Muscle layer of duodenum (tissue), 2 donors: ENCODE measurements around the gene PCDHGB2.
"Not testable (repeated sequence)": the region's sequence is repeated elsewhere in the genome, so short reads cannot be mapped to it uniquely, and the experiment has no call there.

Experiments
- H3K27ac ChIP-seq: one replicate; pipeline ENCODE4 v1.7.0; 2013; ENCODE audit warnings: mild to moderate bottlenecking, low read length
- H3K27me3 ChIP-seq: one replicate; pipeline ENCODE4 v1.7.0; 2013; ENCODE audit warnings: low read depth, mild to moderate bottlenecking, control low read depth, low read length
- H3K36me3 ChIP-seq, 2 donors: one replicate each; pipeline ENCODE4 v1.7.0; 2013; ENCODE audit warnings: low read length in 2 of 2, control low read depth in 1 of 2, mild to moderate bottlenecking in 1 of 2; ENCODE audit not compliant: insufficient read depth in 2 of 2, control insufficient read depth in 1 of 2
- H3K4me1 ChIP-seq, 2 donors: one replicate each; pipeline ENCODE4 v1.7.0; 2013; ENCODE audit warnings: low read length in 2 of 2, mild to moderate bottlenecking in 2 of 2, control low read depth in 1 of 2, moderate library complexity in 1 of 2; ENCODE audit not compliant: insufficient read depth in 2 of 2, control insufficient read depth in 1 of 2
- H3K4me3 ChIP-seq, 2 donors: one replicate each; pipeline ENCODE4 v1.7.0; 2013; ENCODE audit warnings: low read length in 2 of 2, low read depth in 1 of 2, mild to moderate bottlenecking in 1 of 2
- H3K9me3 ChIP-seq, 2 donors: one replicate each; pipeline ENCODE4 v1.7.0; 2013; ENCODE audit warnings: low read length in 2 of 2, control low read depth in 1 of 2, mild to moderate bottlenecking in 1 of 2; ENCODE audit not compliant: control insufficient read depth in 1 of 2
- donor health status: healthy.

PCDHGB2 gene

GRCh38 chr5:141407790-141408505 lies 48.2 kb downstream of the PCDHGB2 start, which contains the start of gene PCDHGB6:
TSS of gene PCDHGB6 (plus strand) at chr5:141408021. CDS start at chr5:141408203, 182 bp downstream.
- H3K27me3 ChIP-seq = not testable (repeated sequence)
- H3K9me3 ChIP-seq = peaks cover 59 to 79% of the 10 kb centered on the region in 2 donors

GRCh38 chr5:141409598-141410306 lies 50.0 kb downstream of the PCDHGB2 start:
- Histone ChIP-seq H3K27me3 (no peaks in the 10 kb centered on the region), H3K9me3 (peaks cover 55 to 78% of the 10 kb centered on the region in 2 donors), H3K27ac (no peak overlapping the region), H3K36me3 (peaks cover 0 to 15% of the 10 kb centered on the region in 2 donors), H3K4me1 (no peaks in the 10 kb centered on the region), H3K4me3 (peak overlapping the region; percentile 21 to 70)

More at GRCh38 chr5:141407790-141408505, 48.2 kb downstream of the PCDHGB2 start, which contains the start of gene PCDHGB6:
- not testable (repeated sequence) for H3K4me1 ChIP-seq, H3K27ac ChIP-seq
- H3K4me3 ChIP-seq = peak within 1 kb of the TSS; percentile 1 to 70
- peaks cover 0 to 13% of the 10 kb centered on the region in 2 donors for H3K36me3 ChIP-seq

- H3K27ac ChIP-seq = no peak overlapping the region
- peak overlapping the region; percentile 21 to 70 for H3K4me3 ChIP-seq
- peaks cover 0 to 14% of the 10 kb centered on the region in 2 donors for H3K36me3 ChIP-seq
- H3K27me3 ChIP-seq = no peaks in the 10 kb centered on the region
- H3K4me1 ChIP-seq = no peaks in the 10 kb centered on the region
- peaks cover 50 to 76% of the 10 kb centered on the region in 2 donors for H3K9me3 ChIP-seq
These were observed 51.8 kb downstream of the PCDHGB2 start for GRCh38 chr5:141411575-141411974.
